ENCODE results near the gene R3HCC1L. TPM values are rescaled to one million over a fixed set of nuclear protein-coding genes. Genes with fewer than 3 reads are reported as not detected.

Gene R3HCC1L
- total and polyA plus RNA-seq, 2 of the 4 experiments (the other 2 are of a cell fraction): 8.3 to 14.7 TPM

GRCh38 chr10:98101366-98101765 is 33.1 kb upstream of the R3HCC1L start:
- no peak overlapping the region for H3K23ac ChIP-seq (ENCODE audit: low read depth, low read length)
- ChIA-PET CTCF (no interaction called here), POLR2A (ENCODE audit: unreplicated experiment) (no interaction called here)
- no peak overlapping the region for H3K9ac ChIP-seq (ENCODE audit: low read depth, low read length)
- no peak overlapping the region for H3K18ac ChIP-seq (ENCODE audit: low read depth, low read length)
- no peak overlapping the region for H3K27ac ChIP-seq (ENCODE audit: insufficient read depth, low read length)
- no TSS peak for BruUV-seq (replicated peaks)
- no peak overlapping the region for H3K56ac ChIP-seq (ENCODE audit: extremely low read depth, insufficient read depth, low read length)
- in situ Hi-C loops (cut with MboI; ENCODE audit: low sequenced_read_pairs) (no loop called here), dilution Hi-C loops (cut with HindIII; ENCODE audit: low sequenced_read_pairs, unreplicated experiment) (no loop called here), intact Hi-C loops (cut with micrococcal nuclease) (no loop called here)
- no peak overlapping the region for H4K8ac ChIP-seq (ENCODE audit: low read depth in 2 of 2, low read length in 2 of 2)
- whole genome bisulfite sequencing, 2 experiments (ENCODE audit: extremely low coverage in 2 of 2, insufficient read length in 1 of 2): no CpG with 5 or more reads among the region's 2 CpGs
- no peak overlapping the region for H2AK5ac ChIP-seq (ENCODE audit: low read depth, low read length)
- no peak overlapping the region for H3K14ac ChIP-seq (replicated peaks; ENCODE audit: low read depth, low read length)
- H3K79me1 ChIP-seq (ENCODE audit: low read depth in 1 of 2, low read length in 2 of 2): no peaks in the 10 kb centered on the region
- DNase-seq (no peak), ATAC-seq (ENCODE audit: low read depth) (no peak)
- H2AK9ac ChIP-seq (replicated peaks; ENCODE audit: low read depth, low read length, poor library complexity): no peak overlapping the region
- H3K4ac ChIP-seq (ENCODE audit: low read depth, low read length): no peak overlapping the region
- H3K4me3 ChIP-seq (ENCODE audit: insufficient read depth, low read depth, low read length): no peak overlapping the region
- TF ChIP-seq RCOR1 (IDR thresholded peaks at IDR 0.05; ENCODE audit: insufficient replicate concordance, low read length) (no peak), FOS (IDR thresholded peaks at IDR 0.05; ENCODE audit: low read depth, low read length) (no peak), SMC3 (IDR thresholded peaks at IDR 0.05; ENCODE audit: low read depth, low read length) (no peak), RFX5 (IDR thresholded peaks at IDR 0.05; ENCODE audit: low read depth, low read length) (no peak)
- H3K9me1 ChIP-seq (ENCODE audit: insufficient read depth, low read length): no peaks in the 10 kb centered on the region
- no peaks in the 10 kb centered on the region for H4K20me1 ChIP-seq (ENCODE audit: insufficient read depth, low read length)
- no peaks in the 10 kb centered on the region for H3K36me3 ChIP-seq (ENCODE audit: control insufficient read depth, insufficient read depth, low read length)
- no peak overlapping the region for H3K4me2 ChIP-seq (ENCODE audit: low read depth, low read length)
- H4K91ac ChIP-seq (ENCODE audit: insufficient read depth, low read depth, low read length): no peak overlapping the region
- no peak overlapping the region for H4K5ac ChIP-seq (ENCODE audit: low read depth, low read length)
- no peak overlapping the region for H2BK120ac ChIP-seq (ENCODE audit: low read depth, low read length)
- H2BK20ac ChIP-seq (ENCODE audit: low read depth, low read length): no peak overlapping the region
- H3K9me3 ChIP-seq (ENCODE audit: control insufficient read depth, insufficient read depth, low read length): no peaks in the 10 kb centered on the region
- no peak overlapping the region for H2BK5ac ChIP-seq (ENCODE audit: low read depth, low read length, poor library complexity, severe bottlenecking)
- no peak overlapping the region for H2AFZ ChIP-seq (replicated peaks; ENCODE audit: low read length, poor library complexity)
- no peaks in the 10 kb centered on the region for H3K4me1 ChIP-seq (ENCODE audit: control insufficient read depth, insufficient read depth, low read length)
- no peak overlapping the region for H2BK15ac ChIP-seq (ENCODE audit: low read depth, low read length)
- H3K27me3 ChIP-seq (ENCODE audit: control insufficient read depth, insufficient read depth, low read length): peaks cover 2% of the 10 kb centered on the region; the same call in 1 of the 2 replicates
